Astrocyte of the cerebellum (primary cell): ENCODE measurements around the gene EPHB2.

Source experiments
- DNase-seq: peaks from one replicate; pipeline ENCODE4 v3.0.0-alpha.2; 2011; ENCODE audit warnings: low read depth
- H3K4me3 ChIP-seq: 2 replicates; pipeline ENCODE4 v1.5.1; 2011; ENCODE audit warnings: mild to moderate bottlenecking, low read depth, low read length, moderate library complexity
- in situ Hi-C: cut with HindIII; loops from 2 replicates; pipeline ENCODE4 v1.10.0; 2017; ENCODE audit warnings: low sequenced_read_pairs
- TF ChIP-seq, protein P1 (sequence below): IDR thresholded peaks from 2 replicates; pipeline ENCODE4 v1.5.1; 2012; ENCODE audit warnings: low read length, low read depth, moderate library complexity, mild to moderate bottlenecking; ENCODE audit errors: missing control alignments

The EPHB2 gene

DNA sequence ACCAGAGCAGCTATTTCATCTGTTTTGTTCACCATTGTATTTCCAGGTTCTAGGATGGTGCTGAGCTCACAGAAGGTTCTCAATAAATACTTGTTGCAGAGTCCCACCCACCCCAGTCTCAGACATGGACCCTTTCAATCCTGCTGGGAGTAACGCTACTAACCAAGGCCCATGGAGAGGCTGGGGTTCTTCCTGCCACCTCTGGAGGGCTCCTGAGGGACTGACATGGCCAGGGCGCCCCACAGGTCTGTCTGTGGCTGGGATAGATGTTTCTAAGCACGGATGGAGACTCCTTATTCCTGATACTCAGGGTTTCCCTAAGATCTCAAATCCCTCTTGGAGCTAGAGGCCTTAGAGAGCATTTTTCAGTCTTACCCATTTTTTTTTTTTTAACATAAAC lies 87.4 kb downstream of the EPHB2 start:
- no peak for DNase-seq
- in situ Hi-C loops, result no loop called here
- H3K4me3 ChIP-seq, result no peak overlapping the region
- TF ChIP-seq, protein P1, sequence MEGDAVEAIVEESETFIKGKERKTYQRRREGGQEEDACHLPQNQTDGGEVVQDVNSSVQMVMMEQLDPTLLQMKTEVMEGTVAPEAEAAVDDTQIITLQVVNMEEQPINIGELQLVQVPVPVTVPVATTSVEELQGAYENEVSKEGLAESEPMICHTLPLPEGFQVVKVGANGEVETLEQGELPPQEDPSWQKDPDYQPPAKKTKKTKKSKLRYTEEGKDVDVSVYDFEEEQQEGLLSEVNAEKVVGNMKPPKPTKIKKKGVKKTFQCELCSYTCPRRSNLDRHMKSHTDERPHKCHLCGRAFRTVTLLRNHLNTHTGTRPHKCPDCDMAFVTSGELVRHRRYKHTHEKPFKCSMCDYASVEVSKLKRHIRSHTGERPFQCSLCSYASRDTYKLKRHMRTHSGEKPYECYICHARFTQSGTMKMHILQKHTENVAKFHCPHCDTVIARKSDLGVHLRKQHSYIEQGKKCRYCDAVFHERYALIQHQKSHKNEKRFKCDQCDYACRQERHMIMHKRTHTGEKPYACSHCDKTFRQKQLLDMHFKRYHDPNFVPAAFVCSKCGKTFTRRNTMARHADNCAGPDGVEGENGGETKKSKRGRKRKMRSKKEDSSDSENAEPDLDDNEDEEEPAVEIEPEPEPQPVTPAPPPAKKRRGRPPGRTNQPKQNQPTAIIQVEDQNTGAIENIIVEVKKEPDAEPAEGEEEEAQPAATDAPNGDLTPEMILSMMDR, result no peak

DNA sequence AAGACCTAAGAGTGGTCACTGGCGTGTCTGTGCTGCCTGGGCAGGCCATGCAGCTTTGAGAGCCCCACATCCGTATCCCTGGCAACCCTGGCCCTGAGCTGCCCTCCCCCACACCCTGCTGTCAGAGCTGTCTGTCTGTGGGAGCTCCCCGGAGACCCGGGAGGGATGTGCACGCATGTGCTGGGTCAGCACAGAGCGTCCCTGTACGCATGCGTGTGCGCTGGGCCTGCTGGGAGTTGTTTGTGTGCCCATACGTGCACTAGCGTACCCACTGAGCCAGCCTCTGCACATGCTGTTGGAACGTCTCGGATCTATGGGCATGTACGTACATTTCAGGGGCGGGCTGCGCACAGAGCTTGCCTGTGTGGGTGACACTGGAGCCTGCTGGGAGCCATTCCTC lies 89.3 kb downstream of the EPHB2 start:
- H3K4me3 ChIP-seq, result no peak overlapping the region
- in situ Hi-C loops, result no loop called here
- no peak for DNase-seq
- TF ChIP-seq, protein P1, result no peak

DNA sequence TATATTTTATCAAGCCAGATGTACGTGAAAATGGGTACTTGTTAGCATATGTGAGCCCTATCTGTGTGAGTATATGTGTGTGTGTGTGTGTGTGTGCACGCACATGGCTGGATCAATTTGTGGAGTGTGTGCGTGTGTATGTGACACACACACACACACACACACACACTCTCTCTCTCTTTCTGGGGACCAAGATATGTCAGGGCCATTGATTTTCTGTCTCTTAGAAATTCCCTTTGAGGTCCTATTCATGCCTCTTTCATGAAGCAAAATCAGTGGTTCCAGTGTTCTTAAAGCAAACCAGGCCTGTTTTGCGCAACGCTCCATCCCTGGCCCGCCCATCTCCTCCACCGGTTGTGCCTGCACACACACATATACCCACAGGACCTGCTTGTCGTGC lies 90.0 kb downstream of the EPHB2 start:
- TF ChIP-seq, protein P1, result no peak
- in situ Hi-C loops, result no loop called here
- DNase-seq, result no peak

DNA sequence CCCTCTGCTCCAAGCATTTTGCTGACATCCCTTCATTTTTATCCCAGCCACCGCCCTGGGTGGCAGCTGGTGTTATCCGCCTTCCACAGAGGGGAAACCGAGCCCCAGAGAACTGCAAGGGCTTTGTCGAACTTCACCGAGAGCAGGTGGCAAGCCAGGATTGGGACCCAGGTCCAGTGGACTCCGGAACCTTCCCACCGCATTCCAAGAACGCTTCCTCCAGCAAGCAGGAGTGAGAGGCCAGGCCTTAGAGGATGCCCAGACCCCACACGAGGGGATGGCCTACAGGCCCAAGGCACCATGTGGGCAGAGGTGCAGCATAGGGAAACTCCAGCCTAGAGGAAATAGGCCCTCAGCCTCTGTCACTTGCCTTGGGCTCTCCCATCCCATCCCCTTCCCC lies 90.7 kb downstream of the EPHB2 start:
- H3K4me3 ChIP-seq, result no peak overlapping the region
- in situ Hi-C loops, result no loop called here
- no peak for DNase-seq
- TF ChIP-seq, protein P1, result no peak

More for the DNA sequence above, 90.0 kb downstream of the EPHB2 start:
- H3K4me3 ChIP-seq, result no peak overlapping the region

DNA sequence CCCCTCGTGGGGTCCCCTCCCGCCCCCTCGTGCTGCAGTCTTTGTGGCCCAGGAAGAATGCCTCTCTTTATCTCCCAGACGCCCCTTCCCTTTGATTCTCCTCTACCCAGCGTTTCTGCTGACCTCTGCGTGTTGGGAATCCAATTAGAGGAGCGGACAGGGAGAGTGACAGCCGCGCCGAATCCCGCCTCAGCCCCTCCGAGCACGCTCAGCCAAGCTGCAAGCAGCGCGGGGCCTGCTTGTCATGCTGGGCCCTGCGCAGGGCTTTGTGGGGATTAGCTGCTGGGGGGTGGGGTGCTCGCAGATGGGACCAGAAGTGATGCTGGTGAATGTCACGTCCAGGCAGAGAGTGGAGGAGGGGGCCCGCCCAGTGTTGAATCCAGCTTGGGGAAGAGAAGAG lies 91.1 kb downstream of the EPHB2 start:
- H3K4me3 ChIP-seq, result no peak overlapping the region
- TF ChIP-seq, protein P1, result no peak

DNA sequence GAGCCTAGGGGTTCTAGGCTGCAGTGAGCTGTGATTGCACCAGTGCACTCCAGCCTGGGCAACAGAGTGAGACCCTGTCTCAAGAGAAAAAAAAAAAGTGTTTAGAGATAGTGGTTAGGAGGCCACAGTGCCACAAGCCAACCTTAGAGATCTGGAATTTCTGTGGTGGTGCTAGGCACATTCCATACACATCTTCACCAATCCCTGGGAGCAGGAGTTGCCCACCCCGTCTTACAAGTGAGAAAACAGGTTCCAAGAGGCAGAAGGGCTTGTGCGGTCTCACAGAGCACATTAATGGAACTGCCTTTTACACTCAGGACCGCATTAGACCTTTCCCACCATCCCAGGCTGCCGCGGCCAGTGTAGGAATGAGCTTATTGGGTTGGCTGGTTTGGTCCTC lies 93.2 kb downstream of the EPHB2 start:
- in situ Hi-C loops, result no loop called here
- no peak for DNase-seq
- TF ChIP-seq, protein P1, result no peak
- H3K4me3 ChIP-seq, result no peak overlapping the region

More for the DNA sequence above, 91.1 kb downstream of the EPHB2 start:
- DNase-seq, result no peak
- in situ Hi-C loops, result no loop called here

DNA sequence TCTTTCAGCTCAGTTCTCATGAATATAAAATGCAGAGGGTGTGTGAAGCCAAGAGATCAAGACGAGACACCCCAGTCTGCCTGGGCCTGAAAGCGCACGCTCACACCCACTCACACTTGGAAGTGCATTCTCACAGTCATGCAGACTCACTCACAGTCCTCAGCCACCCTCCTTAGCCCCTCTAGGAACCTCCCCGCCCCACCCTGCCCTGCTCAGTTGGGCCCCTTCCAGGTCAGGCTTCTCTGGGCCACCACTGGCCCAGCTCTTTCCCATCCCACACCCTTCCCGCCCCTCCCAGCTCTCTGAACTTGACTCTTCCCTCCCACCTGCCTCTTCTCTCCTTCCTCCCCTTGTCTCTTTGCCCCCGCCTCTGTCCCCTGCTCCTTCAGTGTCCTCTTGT lies 93.8 kb downstream of the EPHB2 start:
- in situ Hi-C loops, result no loop called here
- H3K4me3 ChIP-seq, result no peak overlapping the region
- DNase-seq, result no peak
- TF ChIP-seq, protein P1, result no peak
